Measurements from ENCODE around the gene CSF3. TPM values are rescaled to one million over a fixed set of nuclear protein-coding genes. Genes with fewer than 3 reads are reported as not detected.

The CSF3 gene
- total and polyA plus RNA-seq, 2 donors (not counting 1 experiment from before 2014, with no cell fraction given) = 0.09 TPM; not detected in 1

DNA sequence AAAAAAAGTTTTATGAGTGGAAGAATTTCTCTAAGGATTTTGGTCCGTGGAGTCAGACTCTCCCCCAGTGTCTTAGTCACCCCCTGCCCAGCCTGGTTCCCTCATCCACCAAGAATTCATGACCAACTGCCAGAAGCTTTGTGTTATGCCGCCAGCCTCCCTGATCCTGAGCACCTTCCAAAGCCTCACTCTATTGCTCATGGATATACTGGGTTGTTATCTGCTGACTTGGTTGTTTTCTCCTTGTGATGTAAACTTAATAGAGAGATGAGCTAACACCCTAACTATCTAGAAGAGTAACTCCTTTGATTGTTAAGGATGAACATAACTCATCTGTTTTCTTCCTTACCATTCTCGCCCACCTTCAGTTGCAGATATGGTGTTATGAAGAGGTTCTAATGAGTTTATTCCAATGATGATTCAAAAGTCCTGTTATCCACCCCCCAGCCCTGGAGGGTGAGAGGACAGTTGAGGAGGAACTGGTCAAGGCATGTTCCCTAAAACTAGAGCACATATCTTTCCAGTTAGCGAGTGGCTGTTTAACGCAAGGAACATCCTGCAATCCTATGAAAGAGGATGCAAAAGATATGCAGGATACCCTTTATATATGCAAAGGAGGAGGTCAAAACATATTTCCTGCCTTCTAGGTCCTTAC lies 36.1 kb upstream of the CSF3 start:
- no peaks in the 10 kb centered on the region for H3K27me3 ChIP-seq (replicated peaks in 1 of 4; ENCODE audit: control extremely low read depth in 1 of 4, control insufficient read depth in 3 of 4, insufficient read depth in 4 of 4, low read length in 3 of 4)
- H3K36me3 ChIP-seq (replicated peaks in 1 of 2; ENCODE audit: control extremely low read depth in 1 of 2, control insufficient read depth in 1 of 2, extremely low read depth in 1 of 2, insufficient read depth in 2 of 2, low read length in 1 of 2) = peaks cover 0 to 1% of the 10 kb centered on the region in 2 experiments
- H2AFZ ChIP-seq (ENCODE audit: insufficient read depth, low read depth, low read length, poor library complexity, severe bottlenecking) = peak overlapping the region; percentile 91
- H3K27ac Mint-ChIP-seq = peak overlapping the region; percentile 95
- no peak for DNase-seq
- TF ChIP-seq EZH2 (IDR thresholded peaks at IDR 0.05; ENCODE audit: borderline replicate concordance, insufficient read depth, low read depth, low read length, poor library complexity, severe bottlenecking) = no peak
- TF ChIP-seq, protein P1, sequence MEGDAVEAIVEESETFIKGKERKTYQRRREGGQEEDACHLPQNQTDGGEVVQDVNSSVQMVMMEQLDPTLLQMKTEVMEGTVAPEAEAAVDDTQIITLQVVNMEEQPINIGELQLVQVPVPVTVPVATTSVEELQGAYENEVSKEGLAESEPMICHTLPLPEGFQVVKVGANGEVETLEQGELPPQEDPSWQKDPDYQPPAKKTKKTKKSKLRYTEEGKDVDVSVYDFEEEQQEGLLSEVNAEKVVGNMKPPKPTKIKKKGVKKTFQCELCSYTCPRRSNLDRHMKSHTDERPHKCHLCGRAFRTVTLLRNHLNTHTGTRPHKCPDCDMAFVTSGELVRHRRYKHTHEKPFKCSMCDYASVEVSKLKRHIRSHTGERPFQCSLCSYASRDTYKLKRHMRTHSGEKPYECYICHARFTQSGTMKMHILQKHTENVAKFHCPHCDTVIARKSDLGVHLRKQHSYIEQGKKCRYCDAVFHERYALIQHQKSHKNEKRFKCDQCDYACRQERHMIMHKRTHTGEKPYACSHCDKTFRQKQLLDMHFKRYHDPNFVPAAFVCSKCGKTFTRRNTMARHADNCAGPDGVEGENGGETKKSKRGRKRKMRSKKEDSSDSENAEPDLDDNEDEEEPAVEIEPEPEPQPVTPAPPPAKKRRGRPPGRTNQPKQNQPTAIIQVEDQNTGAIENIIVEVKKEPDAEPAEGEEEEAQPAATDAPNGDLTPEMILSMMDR (IDR thresholded peaks at IDR 0.05) = no peak
- no peaks in the 10 kb centered on the region for H3K9me3 Mint-ChIP-seq (ENCODE audit: insufficient read depth)
- H4K20me1 ChIP-seq (ENCODE audit: control insufficient read depth, insufficient read depth, low read length, poor library complexity, severe bottlenecking) = peaks cover 11% of the 10 kb centered on the region
- intact Hi-C loops (cut with micrococcal nuclease) = no loop called here
- no CpG with 5 or more reads among the region's 5 CpGs for WGBS (ENCODE audit: insufficient coverage)
- H3K9ac ChIP-seq (ENCODE audit: low read length) = peak overlapping the region; percentile 79
- H3K9me3 ChIP-seq (ENCODE audit: control extremely low read depth in 1 of 3, control insufficient read depth in 2 of 3, insufficient read depth in 1 of 3, low read length in 2 of 3) = no peaks in the 10 kb centered on the region
- peaks cover 2% of the 10 kb centered on the region for H3K27me3 Mint-ChIP-seq
- H3K4me3 ChIP-seq (ENCODE audit: control extremely low read depth in 1 of 5, extremely low read depth in 1 of 5, insufficient read depth in 1 of 5, low read depth in 2 of 5, low read length in 4 of 5) = peak overlapping the region in 1 of 5 experiments; percentile 83
- POLR2A ChIA-PET = interaction anchor here (0.7 to 2.9 kb wide), 5 partner anchors 21 to 240 kb away, joined by 3 to 13 read pairs (median 11); partner anchors contain the start of gene WIPF2
- H3K4me2 ChIP-seq (replicated peaks; ENCODE audit: low read depth, low read length, poor library complexity, severe bottlenecking) = peak overlapping the region; percentile 85
- H3K4me1 Mint-ChIP-seq = peaks cover 35% of the 10 kb centered on the region
- H3K27ac ChIP-seq (ENCODE audit: low read length in 2 of 2) = peak overlapping the region; percentile 85 to 92
- peak overlapping the region; percentile 96 for H3K4me3 Mint-ChIP-seq
- H3K4me1 ChIP-seq (ENCODE audit: control insufficient read depth in 2 of 2, insufficient read depth in 2 of 2, low read length in 2 of 2) = peaks cover 22 to 26% of the 10 kb centered on the region in 2 donors
- no peak for ATAC-seq (ENCODE audit: low read depth)
- CTCF ChIA-PET = interaction anchor here (1.2 to 8.1 kb wide), 10 partner anchors 10 to 359 kb away, joined by 3 to 97 read pairs (median 10); no protein-coding TSS in a partner anchor
- peaks cover 30% of the 10 kb centered on the region for H3K79me2 ChIP-seq (ENCODE audit: control insufficient read depth, insufficient read depth, low read length)

DNA sequence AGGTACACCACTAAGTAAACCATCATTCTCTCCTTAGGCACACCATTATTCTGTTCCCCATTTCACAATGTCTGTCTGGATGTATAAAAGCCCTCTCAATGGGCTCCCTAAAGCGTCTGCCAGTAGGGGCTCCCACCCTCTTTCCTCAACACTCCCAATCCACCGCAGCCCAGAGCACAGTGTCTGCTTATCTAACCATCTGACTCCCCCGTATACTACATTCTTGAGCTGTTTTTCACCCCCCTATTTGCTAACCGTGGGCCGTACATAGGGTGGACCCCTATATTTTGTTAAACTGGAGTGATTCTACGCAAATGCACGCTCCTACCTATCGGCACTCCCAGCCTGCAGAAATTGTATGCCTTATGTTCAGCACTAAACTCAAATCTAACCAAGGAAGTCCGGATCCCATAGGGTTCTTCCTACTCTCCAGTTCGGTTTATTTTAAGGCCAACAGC lies 35.3 kb upstream of the CSF3 start:
- Mint-ChIP-seq H3K27me3 (no peaks in the 10 kb centered on the region), H3K9me3 (ENCODE audit: insufficient read depth) (no peaks in the 10 kb centered on the region), H3K4me3 (peak overlapping the region; percentile 96), H3K27ac (peak overlapping the region; percentile 95), H3K4me1 (peaks cover 38% of the 10 kb centered on the region)
- peak overlapping the region; percentile 79 for H3K9ac ChIP-seq (ENCODE audit: low read length)
- ChIA-PET CTCF (interaction anchor here (0.5 to 8.1 kb wide), 24 partner anchors 8 to 429 kb away, joined by 3 to 97 read pairs (median 4); partner anchors contain the start of genes LRRC3C, ORMDL3 and WIPF2), POLR2A (interaction anchor here (0.6 to 2.9 kb wide), 15 partner anchors 18 to 529 kb away, joined by 3 to 13 read pairs (median 4); partner anchors contain the start of genes IKZF3, MED1, NR1D1 and PGAP3)
- H3K4me2 ChIP-seq (replicated peaks; ENCODE audit: low read depth, low read length, poor library complexity, severe bottlenecking) = peak overlapping the region; percentile 85
- H3K4me1 ChIP-seq (ENCODE audit: control insufficient read depth in 2 of 2, insufficient read depth in 2 of 2, low read length in 2 of 2) = peaks cover 25 to 26% of the 10 kb centered on the region in 2 donors
- no peaks in the 10 kb centered on the region for H3K27me3 ChIP-seq (replicated peaks in 1 of 4; ENCODE audit: control extremely low read depth in 1 of 4, control insufficient read depth in 3 of 4, insufficient read depth in 4 of 4, low read length in 3 of 4)
- peaks cover 0 to 9% of the 10 kb centered on the region in 2 experiments for H3K36me3 ChIP-seq (replicated peaks in 1 of 2; ENCODE audit: control extremely low read depth in 1 of 2, control insufficient read depth in 1 of 2, extremely low read depth in 1 of 2, insufficient read depth in 2 of 2, low read length in 1 of 2)
- H3K4me3 ChIP-seq (ENCODE audit: control extremely low read depth in 1 of 5, extremely low read depth in 1 of 5, insufficient read depth in 1 of 5, low read depth in 2 of 5, low read length in 4 of 5) = peak overlapping the region; percentile 69 to 93 (median 83)
- peak overlapping the region; percentile 85 to 92 for H3K27ac ChIP-seq (ENCODE audit: low read length in 2 of 2)
- DNase-seq (no peak), ATAC-seq (ENCODE audit: low read depth) (peak; percentile 8)
- peak overlapping the region; percentile 91 for H2AFZ ChIP-seq (ENCODE audit: insufficient read depth, low read depth, low read length, poor library complexity, severe bottlenecking)
- intact Hi-C loops (cut with micrococcal nuclease) = loop anchor here (1.0 to 10.0 kb wide), 13 partner anchors 21 to 575 kb away; partner anchors contain the start of genes CDK12, FBXL20, IKZF3 and LRRC3C
- TF ChIP-seq, protein P1 (IDR thresholded peaks at IDR 0.05) = no peak
- no peak for TF ChIP-seq EZH2 (IDR thresholded peaks at IDR 0.05; ENCODE audit: borderline replicate concordance, insufficient read depth, low read depth, low read length, poor library complexity, severe bottlenecking)
- H4K20me1 ChIP-seq (ENCODE audit: control insufficient read depth, insufficient read depth, low read length, poor library complexity, severe bottlenecking) = peaks cover 17% of the 10 kb centered on the region
- WGBS (ENCODE audit: insufficient coverage) = 0% methylated on average over 10 of the region's 10 CpGs
- peaks cover 38% of the 10 kb centered on the region for H3K79me2 ChIP-seq (ENCODE audit: control insufficient read depth, insufficient read depth, low read length)
- no peaks in the 10 kb centered on the region for H3K9me3 ChIP-seq (ENCODE audit: control extremely low read depth in 1 of 3, control insufficient read depth in 2 of 3, insufficient read depth in 1 of 3, low read length in 2 of 3)

Data from B cell (primary cell).